Stimulated activated CD8-positive, alpha-beta memory T cell treated with anti-CD3 and anti-CD28 coated beads, Interleukin-7, amount 100 ng/mL, for 24 hours (primary cell): ENCODE data around the gene CGNL1.

Experiments
- DNase-seq: peaks from one replicate; pipeline ENCODE4 v3.0.0-alpha.2; 2020; ENCODE audit warnings: low read depth

CGNL1 gene

GRCh38 chr15:57500979-57501576, 124.8 kb downstream of the CGNL1 start:
- no peak for DNase-seq

GRCh38 chr15:57502116-57502515, 125.8 kb downstream of the CGNL1 start:
- DNase-seq = no peak

- no peak for DNase-seq
These were observed 126.9 kb downstream of the CGNL1 start for GRCh38 chr15:57503051-57503702.

- DNase-seq = no peak
These were observed 127.8 kb downstream of the CGNL1 start for GRCh38 chr15:57503911-57504598.

- no peak for DNase-seq
These were observed 128.3 kb downstream of the CGNL1 start for GRCh38 chr15:57504599-57504940.

GRCh38 chr15:57505056-57505715, 128.9 kb downstream of the CGNL1 start:
- DNase-seq = no peak

GRCh38 chr15:57505949-57506391, 129.7 kb downstream of the CGNL1 start:
- DNase-seq = no peak

- no peak for DNase-seq
These were observed 130.1 kb downstream of the CGNL1 start for GRCh38 chr15:57506422-57506821.

GRCh38 chr15:57507111-57507510, 130.8 kb downstream of the CGNL1 start:
- DNase-seq = no peak

GRCh38 chr15:57509126-57509525, 132.8 kb downstream of the CGNL1 start:
- DNase-seq = no peak

- DNase-seq = no peak
These were observed 133.7 kb downstream of the CGNL1 start for GRCh38 chr15:57509965-57510364.

- no peak for DNase-seq
These were observed 134.3 kb downstream of the CGNL1 start for GRCh38 chr15:57510647-57511046.

- no peak for DNase-seq
These were observed 140.2 kb downstream of the CGNL1 start for GRCh38 chr15:57516327-57517029.

- no peak for DNase-seq
These were observed 140.8 kb downstream of the CGNL1 start for GRCh38 chr15:57517030-57517671.

- DNase-seq = no peak
These were observed 142.6 kb downstream of the CGNL1 start for GRCh38 chr15:57518779-57519405.

GRCh38 chr15:57519806-57520205, 143.5 kb downstream of the CGNL1 start:
- no peak for DNase-seq

- no peak for DNase-seq
These were observed 145.2 kb downstream of the CGNL1 start for GRCh38 chr15:57521503-57521902.

- DNase-seq = no peak
These were observed 145.8 kb downstream of the CGNL1 start for GRCh38 chr15:57522148-57522547.

GRCh38 chr15:57525581-57525980, 149.3 kb downstream of the CGNL1 start:
- no peak for DNase-seq

GRCh38 chr15:57526076-57526475, 149.8 kb downstream of the CGNL1 start:
- no peak for DNase-seq

GRCh38 chr15:57526615-57527014, 150.3 kb downstream of the CGNL1 start:
- no peak for DNase-seq
